Right lobe of liver (tissue), 4 donors: Measurements from ENCODE around the gene CUL1.

Source experiments
- POLR2A ChIP-seq: fragments of 450-650 bp; IDR thresholded peaks from one replicate; pipeline ENCODE4 v1.6.1; 2017; ENCODE audit warnings: antibody characterized with exemption, mild to moderate bottlenecking
- TF ChIP-seq, protein P1 (sequence below), 4 donors: fragments of 200-600 bp in 3 of 4; fragments of 450-650 bp in 1 of 4; IDR thresholded peaks; one replicate each; pipeline versions ENCODE4 v1.5.1 to v1.8.0; 2016 to 2022; ENCODE audit warnings: antibody characterized with exemption in 4 of 4, mild to moderate bottlenecking in 2 of 4
- donor health status: DM: no; HTN: no; CAD: no.
- donor health status: DM: no; HTN: no; CAD: no.
- donor health status: DM: no; HTN: yes; CAD: no.

GRCh38 chr7:148813890-148814289, 115.2 kb downstream of the CUL1 start:
- TF ChIP-seq, protein P1, sequence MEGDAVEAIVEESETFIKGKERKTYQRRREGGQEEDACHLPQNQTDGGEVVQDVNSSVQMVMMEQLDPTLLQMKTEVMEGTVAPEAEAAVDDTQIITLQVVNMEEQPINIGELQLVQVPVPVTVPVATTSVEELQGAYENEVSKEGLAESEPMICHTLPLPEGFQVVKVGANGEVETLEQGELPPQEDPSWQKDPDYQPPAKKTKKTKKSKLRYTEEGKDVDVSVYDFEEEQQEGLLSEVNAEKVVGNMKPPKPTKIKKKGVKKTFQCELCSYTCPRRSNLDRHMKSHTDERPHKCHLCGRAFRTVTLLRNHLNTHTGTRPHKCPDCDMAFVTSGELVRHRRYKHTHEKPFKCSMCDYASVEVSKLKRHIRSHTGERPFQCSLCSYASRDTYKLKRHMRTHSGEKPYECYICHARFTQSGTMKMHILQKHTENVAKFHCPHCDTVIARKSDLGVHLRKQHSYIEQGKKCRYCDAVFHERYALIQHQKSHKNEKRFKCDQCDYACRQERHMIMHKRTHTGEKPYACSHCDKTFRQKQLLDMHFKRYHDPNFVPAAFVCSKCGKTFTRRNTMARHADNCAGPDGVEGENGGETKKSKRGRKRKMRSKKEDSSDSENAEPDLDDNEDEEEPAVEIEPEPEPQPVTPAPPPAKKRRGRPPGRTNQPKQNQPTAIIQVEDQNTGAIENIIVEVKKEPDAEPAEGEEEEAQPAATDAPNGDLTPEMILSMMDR (IDR thresholded peaks at IDR 0.05), result no peak
- TF ChIP-seq POLR2A, result no peak
